ENCODE data around the gene ITPKB.

The ITPKB gene

GRCh38 chr1:226586116-226586515 lies 153.0 kb downstream of the ITPKB start:
- no peak for DNase-seq
- H3K4me1 ChIP-seq = peaks cover 0 to 7% (median 0%) of the 10 kb centered on the region in 4 donors
- no peaks in the 10 kb centered on the region for H3K9me3 ChIP-seq
- intact Hi-C loops (cut with DNase I; ENCODE audit: low total_unique reads) = no loop called here
- H3K4me3 ChIP-seq = no peak overlapping the region
- no peak for TF ChIP-seq CTCF (IDR thresholded peaks at IDR 0.05)
- no peaks in the 10 kb centered on the region for H3K36me3 ChIP-seq
- no peaks in the 10 kb centered on the region for H3K27me3 ChIP-seq
- no peak overlapping the region for H3K27ac ChIP-seq

GRCh38 chr1:226584164-226584563 lies 154.9 kb downstream of the ITPKB start:
- H3K4me1 ChIP-seq = peaks cover 0 to 6% (median 0%) of the 10 kb centered on the region in 4 donors
- intact Hi-C loops (cut with DNase I; ENCODE audit: low total_unique reads) = no loop called here
- H3K27ac ChIP-seq = no peak overlapping the region
- DNase-seq = no peak
- H3K27me3 ChIP-seq = no peaks in the 10 kb centered on the region
- H3K9me3 ChIP-seq = no peaks in the 10 kb centered on the region
- no peak overlapping the region for H3K4me3 ChIP-seq
- no peak for TF ChIP-seq CTCF (IDR thresholded peaks at IDR 0.05)
- H3K36me3 ChIP-seq = no peaks in the 10 kb centered on the region

- Histone ChIP-seq H3K9me3 (no peaks in the 10 kb centered on the region), H3K4me1 (no peaks in the 10 kb centered on the region), H3K36me3 (no peaks in the 10 kb centered on the region), H3K27ac (no peak overlapping the region), H3K4me3 (no peak overlapping the region), H3K27me3 (no peaks in the 10 kb centered on the region)
- no peak for DNase-seq
- intact Hi-C loops (cut with DNase I; ENCODE audit: low total_unique reads) = no loop called here
- TF ChIP-seq CTCF (IDR thresholded peaks at IDR 0.05) = no peak
These were observed 156.1 kb downstream of the ITPKB start for GRCh38 chr1:226582966-226583365.

All from tibial artery (tissue), 4 donors.